Keratinocyte (primary cell): ENCODE data around the gene S100PBP.

Experiments
- EZH2 ChIP-seq: IDR thresholded peaks from one replicate; pipeline ENCODE4 v1.6.1; 2012; ENCODE audit warnings: inconsistent platforms, mild to moderate bottlenecking, low read length, moderate library complexity
- TF ChIP-seq, protein P1 (sequence below), 3 experiments: IDR thresholded peaks in 1 of 3; conservative IDR thresholded peaks in 1 of 3; optimal IDR thresholded peaks in 1 of 3; 2 replicates in 2 of 3; 3 replicates in 1 of 3; pipeline versions ENCODE3 to v1.5.1; 2011; ENCODE audit warnings: low read length in 3 of 3, mild to moderate bottlenecking in 3 of 3, moderate library complexity in 2 of 3, control low read depth in 1 of 3, inconsistent platforms in 1 of 3; ENCODE audit not compliant: insufficient read depth in 2 of 3; ENCODE audit errors: extremely low read depth in 1 of 3

DNA sequence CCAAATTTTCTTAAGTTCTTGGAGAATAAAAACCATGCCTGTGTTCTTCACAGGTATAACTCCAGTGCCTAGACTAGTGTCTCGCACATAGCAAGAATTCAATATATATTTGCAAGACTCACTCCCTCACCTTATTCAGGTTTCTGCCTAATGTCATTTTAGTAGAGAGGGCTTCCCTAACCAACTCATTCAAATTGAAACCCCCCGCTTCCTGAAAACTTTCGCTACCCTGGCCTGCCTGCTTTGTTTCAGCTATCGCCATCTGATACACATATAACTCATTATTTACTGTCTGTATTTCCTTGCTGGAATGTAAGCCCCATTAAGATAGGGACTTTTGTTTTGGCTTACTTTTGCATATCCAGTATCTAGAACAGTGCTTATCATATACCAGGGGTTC, 8.9 kb upstream of the S100PBP start:
- TF ChIP-seq, protein P1, sequence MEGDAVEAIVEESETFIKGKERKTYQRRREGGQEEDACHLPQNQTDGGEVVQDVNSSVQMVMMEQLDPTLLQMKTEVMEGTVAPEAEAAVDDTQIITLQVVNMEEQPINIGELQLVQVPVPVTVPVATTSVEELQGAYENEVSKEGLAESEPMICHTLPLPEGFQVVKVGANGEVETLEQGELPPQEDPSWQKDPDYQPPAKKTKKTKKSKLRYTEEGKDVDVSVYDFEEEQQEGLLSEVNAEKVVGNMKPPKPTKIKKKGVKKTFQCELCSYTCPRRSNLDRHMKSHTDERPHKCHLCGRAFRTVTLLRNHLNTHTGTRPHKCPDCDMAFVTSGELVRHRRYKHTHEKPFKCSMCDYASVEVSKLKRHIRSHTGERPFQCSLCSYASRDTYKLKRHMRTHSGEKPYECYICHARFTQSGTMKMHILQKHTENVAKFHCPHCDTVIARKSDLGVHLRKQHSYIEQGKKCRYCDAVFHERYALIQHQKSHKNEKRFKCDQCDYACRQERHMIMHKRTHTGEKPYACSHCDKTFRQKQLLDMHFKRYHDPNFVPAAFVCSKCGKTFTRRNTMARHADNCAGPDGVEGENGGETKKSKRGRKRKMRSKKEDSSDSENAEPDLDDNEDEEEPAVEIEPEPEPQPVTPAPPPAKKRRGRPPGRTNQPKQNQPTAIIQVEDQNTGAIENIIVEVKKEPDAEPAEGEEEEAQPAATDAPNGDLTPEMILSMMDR (optimal IDR thresholded peaks at IDR 0.05 in 1 of 3, IDR thresholded peaks at IDR 0.05 in 1 of 3, conservative IDR thresholded peaks at IDR 0.05 in 1 of 3; ENCODE audit: extremely low read depth in 1 of 3, insufficient read depth in 2 of 3, low read length in 3 of 3) = no peak
- no peak for TF ChIP-seq EZH2
